Neural progenitor cell (in vitro differentiated cells): Measurements from ENCODE around the gene C10orf105.

Source experiments
- CTCF ChIP-seq: fragments of 200-600 bp; sonication (generic); IDR thresholded peaks from 2 replicates; pipeline ENCODE4 v1.5.1; 2017; ENCODE audit warnings: antibody characterized with exemption, mild to moderate bottlenecking
- EZH2 ChIP-seq: fragments of 200-600 bp; sonication (generic); IDR thresholded peaks from 2 replicates; pipeline ENCODE4 v1.6.1; 2017; ENCODE audit warnings: antibody characterized with exemption, mild to moderate bottlenecking, moderate library complexity
- EZH2phosphoT487 ChIP-seq: fragments of 200-600 bp; sonication (generic); IDR thresholded peaks from 2 replicates; pipeline ENCODE4 v1.6.1; 2017; ENCODE audit warnings: antibody characterized with exemption

- no peak for TF ChIP-seq CTCF
- TF ChIP-seq EZH2: no peak
- no peak for TF ChIP-seq EZH2phosphoT487
Observed at GRCh38 chr10:71729161-71729636, 9.6 kb upstream of the C10orf105 start.
